Measurements from ENCODE around the gene ARHGEF17.

Gene ARHGEF17

GRCh38 chr11:73399159-73399590 is 91.1 kb downstream of the ARHGEF17 start:
- CTCF ChIA-PET, result interaction anchor here (0.9 kb wide), 1 partner anchor 224 kb away, joined by 6 read pairs; no protein-coding TSS in a partner anchor
- H3K27ac ChIP-seq, result peak overlapping the region; percentile 93
- DNase-seq (ENCODE audit: low spot score), result no peak
- TF ChIP-seq, protein P1, sequence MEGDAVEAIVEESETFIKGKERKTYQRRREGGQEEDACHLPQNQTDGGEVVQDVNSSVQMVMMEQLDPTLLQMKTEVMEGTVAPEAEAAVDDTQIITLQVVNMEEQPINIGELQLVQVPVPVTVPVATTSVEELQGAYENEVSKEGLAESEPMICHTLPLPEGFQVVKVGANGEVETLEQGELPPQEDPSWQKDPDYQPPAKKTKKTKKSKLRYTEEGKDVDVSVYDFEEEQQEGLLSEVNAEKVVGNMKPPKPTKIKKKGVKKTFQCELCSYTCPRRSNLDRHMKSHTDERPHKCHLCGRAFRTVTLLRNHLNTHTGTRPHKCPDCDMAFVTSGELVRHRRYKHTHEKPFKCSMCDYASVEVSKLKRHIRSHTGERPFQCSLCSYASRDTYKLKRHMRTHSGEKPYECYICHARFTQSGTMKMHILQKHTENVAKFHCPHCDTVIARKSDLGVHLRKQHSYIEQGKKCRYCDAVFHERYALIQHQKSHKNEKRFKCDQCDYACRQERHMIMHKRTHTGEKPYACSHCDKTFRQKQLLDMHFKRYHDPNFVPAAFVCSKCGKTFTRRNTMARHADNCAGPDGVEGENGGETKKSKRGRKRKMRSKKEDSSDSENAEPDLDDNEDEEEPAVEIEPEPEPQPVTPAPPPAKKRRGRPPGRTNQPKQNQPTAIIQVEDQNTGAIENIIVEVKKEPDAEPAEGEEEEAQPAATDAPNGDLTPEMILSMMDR (conservative IDR thresholded peaks at IDR 0.05; ENCODE audit: low read depth), result no peak
- POLR2A ChIA-PET (ENCODE audit: low non-redundant PET), result interaction anchor here (0.6 kb wide), 1 partner anchor 199 kb away, joined by 10 read pairs; no protein-coding TSS in a partner anchor

GRCh38 chr11:73399636-73400035 is 91.6 kb downstream of the ARHGEF17 start:
- ChIA-PET CTCF (interaction anchor here (0.9 kb wide), 1 partner anchor 224 kb away, joined by 6 read pairs; no protein-coding TSS in a partner anchor), POLR2A (ENCODE audit: low non-redundant PET) (no interaction called here)
- peak overlapping the region; percentile 93 for H3K27ac ChIP-seq
- no peak for DNase-seq (ENCODE audit: low spot score)
- TF ChIP-seq, protein P1 (conservative IDR thresholded peaks at IDR 0.05; ENCODE audit: low read depth), result no peak

GRCh38 chr11:73400293-73400692 is 92.2 kb downstream of the ARHGEF17 start:
- H3K27ac ChIP-seq, result peak overlapping the region; percentile 93
- TF ChIP-seq, protein P1 (conservative IDR thresholded peaks at IDR 0.05; ENCODE audit: low read depth), result no peak
- DNase-seq (ENCODE audit: low spot score), result no peak
- CTCF ChIA-PET, result no interaction called here
- POLR2A ChIA-PET (ENCODE audit: low non-redundant PET), result no interaction called here

GRCh38 chr11:73401217-73401923 is 93.3 kb downstream of the ARHGEF17 start:
- ChIA-PET CTCF (interaction anchor here (0.6 to 1.1 kb wide), 5 partner anchors 8 to 470 kb away, joined by 3 to 6 read pairs (median 3); no protein-coding TSS in a partner anchor), POLR2A (ENCODE audit: low non-redundant PET) (no interaction called here)
- TF ChIP-seq, protein P1 (conservative IDR thresholded peaks at IDR 0.05; ENCODE audit: low read depth), result no peak
- DNase-seq (ENCODE audit: low spot score), result no peak
- peak overlapping the region; percentile 27; the same call in 1 of the 2 replicates for H3K27ac ChIP-seq

DNA sequence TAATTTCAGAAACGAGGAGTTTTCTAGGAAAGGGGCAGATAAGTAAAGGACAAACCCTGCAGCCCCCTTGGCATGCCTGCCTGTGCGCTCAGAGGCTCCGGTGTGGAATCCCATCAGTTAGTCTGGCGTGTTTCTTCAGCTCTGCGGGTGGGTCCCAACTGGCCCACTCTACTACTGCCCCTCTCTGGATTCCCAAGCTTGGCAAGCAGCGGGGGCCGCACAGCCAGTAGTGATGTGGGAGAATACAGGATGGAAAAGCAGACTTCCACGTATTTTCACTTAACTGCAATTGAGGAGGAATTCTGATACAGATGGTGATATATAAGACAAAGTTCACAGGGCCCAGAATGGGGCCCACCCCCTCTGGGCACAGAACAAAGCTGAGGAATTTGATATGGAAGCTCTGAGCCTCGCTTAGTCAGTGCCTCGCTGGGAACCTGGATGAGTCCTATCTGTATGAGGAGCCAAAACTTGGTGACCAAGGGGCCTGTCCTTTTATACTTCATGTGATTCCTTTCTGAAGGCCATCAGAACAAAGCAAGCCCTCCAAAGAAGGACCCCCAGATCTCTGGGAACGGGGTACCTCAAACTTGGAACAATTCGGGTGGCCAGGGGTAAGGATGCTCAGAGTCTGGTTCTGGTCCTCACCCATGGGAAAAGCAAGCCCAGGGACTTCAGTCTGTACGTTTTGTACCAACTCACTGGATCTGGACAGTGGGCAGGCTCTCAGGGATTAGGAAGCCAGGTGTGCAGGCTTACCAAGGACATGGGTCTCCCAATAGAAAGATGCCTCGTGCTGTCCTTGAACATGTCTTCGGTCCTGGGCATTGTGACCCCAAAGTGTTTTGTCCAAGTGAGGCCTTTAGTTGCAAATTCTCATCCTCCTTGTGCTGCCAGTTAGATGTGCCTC is 94.1 kb downstream of the ARHGEF17 start:
- POLR2A ChIA-PET (ENCODE audit: low non-redundant PET), result no interaction called here
- no peak for DNase-seq (ENCODE audit: low spot score)
- CTCF ChIA-PET, result interaction anchor here (0.6 to 3.0 kb wide), 4 partner anchors 9 to 259 kb away, joined by 3 to 19 read pairs (median 3); no protein-coding TSS in a partner anchor

More for the DNA sequence above, 94.1 kb downstream of the ARHGEF17 start:
- TF ChIP-seq, protein P1 (conservative IDR thresholded peaks at IDR 0.05; ENCODE audit: low read depth), result no peak
- H3K27ac ChIP-seq, result peak overlapping the region; percentile 27; the same call in 1 of the 2 replicates

All from RWPE1 (cell line).